GM12892 (cell line): ENCODE measurements around the gene BANK1.

ENCODE experiments used
- POLR2A ChIP-seq: IDR thresholded peaks from 2 replicates; pipeline ENCODE4 v1.6.1; 2011; ENCODE audit warnings: low read depth, low read length, control low read depth
- POLR2AphosphoS5 ChIP-seq: IDR thresholded peaks from 2 replicates; pipeline ENCODE4 v1.6.1; 2011; ENCODE audit warnings: low read depth, low read length, control low read depth

GRCh38 chr4:101856149-101856548 lies 65.6 kb downstream of the BANK1 start:
- TF ChIP-seq POLR2AphosphoS5, result no peak
- TF ChIP-seq POLR2A, result no peak
